HepG2 (cell line): ENCODE measurements around the gene OVAAL. TPM values are rescaled to one million over a fixed set of nuclear protein-coding genes. Genes with fewer than 3 reads are reported as not detected.

Experiments
- FOXK1 ChIP-seq: sonication (generic); formaldehyde crosslinking; IDR thresholded peaks from 2 replicates; pipeline ENCODE4 v1.4.0; 2020; ENCODE audit warnings: low read depth, missing genetic modification reagents, borderline replicate concordance
- FOXP4 ChIP-seq: sonication (generic); formaldehyde crosslinking; IDR thresholded peaks from 2 replicates; pipeline ENCODE4 v1.4.0; 2020; ENCODE audit warnings: missing genetic modification reagents
- GPN1 ChIP-seq: sonication (generic); formaldehyde crosslinking; IDR thresholded peaks from 2 replicates; pipeline ENCODE4 v1.5.1; 2020; ENCODE audit warnings: missing genetic modification reagents, borderline replicate concordance
- HBP1 ChIP-seq: IDR thresholded peaks from 2 replicates; pipeline ENCODE4 v1.6.1; 2016; ENCODE audit warnings: low read depth, control low read depth
- HNF1B ChIP-seq: sonication (generic); formaldehyde crosslinking; IDR thresholded peaks from 2 replicates; pipeline ENCODE4 v1.5.1; 2020; ENCODE audit warnings: mild to moderate bottlenecking, moderate library complexity, missing genetic modification reagents
- IKZF4 ChIP-seq: sonication (generic); formaldehyde crosslinking; IDR thresholded peaks from 2 replicates; pipeline ENCODE4 v1.5.1; 2020; ENCODE audit warnings: borderline replicate concordance, mild to moderate bottlenecking, low read depth, missing genetic modification reagents; ENCODE audit errors: not compliant biosample characterization
- KLF9 ChIP-seq: IDR thresholded peaks from 2 replicates; pipeline ENCODE4 v1.6.1; 2016; ENCODE audit warnings: low read depth
- NFYB ChIP-seq: sonication (generic); formaldehyde crosslinking; IDR thresholded peaks from 2 replicates; pipeline ENCODE4 v1.4.0; 2020; ENCODE audit warnings: missing genetic modification reagents
- NONO ChIP-seq, 2 experiments: fragments of 450-650 bp in 1 of 2; sonication (generic) in 1 of 2; formaldehyde crosslinking in 1 of 2; IDR thresholded peaks in 1 of 2; conservative IDR thresholded peaks in 1 of 2; 2 replicates each; pipeline versions ENCODE4 v1.6.1 to v1.8.0; 2017 to 2022; ENCODE audit warnings: mild to moderate bottlenecking in 1 of 2, missing genetic modification reagents in 1 of 2, moderate library complexity in 1 of 2
- NR2F6 ChIP-seq, 2 experiments: IDR thresholded peaks; 2 replicates each; pipeline ENCODE4 v1.6.1; 2016; ENCODE audit warnings: antibody characterized with exemption in 1 of 2, mild to moderate bottlenecking in 1 of 2
- PHF21A ChIP-seq: sonication (generic); formaldehyde crosslinking; IDR thresholded peaks from 2 replicates; pipeline ENCODE4 v1.5.0; 2020; ENCODE audit warnings: mild to moderate bottlenecking, missing genetic modification reagents
- POGZ ChIP-seq: sonication (generic); formaldehyde crosslinking; IDR thresholded peaks from 2 replicates; pipeline ENCODE4 v1.4.0; 2020; ENCODE audit warnings: mild to moderate bottlenecking, missing genetic modification reagents
- RBFOX2 ChIP-seq: fragments of 200-400 bp; formaldehyde crosslinking; IDR thresholded peaks from 2 replicates; pipeline ENCODE4 v1.6.1; 2017; ENCODE audit warnings: low read depth, mild to moderate bottlenecking, low read length
- TAF15 ChIP-seq: fragments of 200-400 bp; formaldehyde crosslinking; IDR thresholded peaks from one replicate; pipeline ENCODE4 v1.6.1; 2018; ENCODE audit warnings: mild to moderate bottlenecking, low read depth, low read length; ENCODE audit not compliant: poor library complexity, severe bottlenecking
- TCF7 ChIP-seq: sonication (generic); IDR thresholded peaks from 2 replicates; pipeline ENCODE4 v1.6.1; 2016; ENCODE audit warnings: antibody characterized with exemption, low read depth
- THAP9 ChIP-seq: sonication (generic); formaldehyde crosslinking; IDR thresholded peaks from 2 replicates; pipeline ENCODE4; 2020; ENCODE audit warnings: missing genetic modification reagents, mild to moderate bottlenecking, borderline replicate concordance
- TRAFD1 ChIP-seq: sonication (generic); formaldehyde crosslinking; IDR thresholded peaks from 2 replicates; pipeline ENCODE4 v1.5.1; 2020; ENCODE audit warnings: missing genetic modification reagents, mild to moderate bottlenecking, borderline replicate concordance
- ZFP90 ChIP-seq: sonication (generic); formaldehyde crosslinking; IDR thresholded peaks from 2 replicates; pipeline ENCODE4 v1.8.0; 2022; ENCODE audit warnings: missing genetic modification reagents, mild to moderate bottlenecking, inconsistent platforms, borderline replicate concordance
- ZNF331 ChIP-seq: sonication (generic); formaldehyde crosslinking; IDR thresholded peaks from 2 replicates; pipeline ENCODE4 v1.4.0; 2020; ENCODE audit warnings: missing genetic modification reagents
- ZNF530 ChIP-seq: sonication (generic); formaldehyde crosslinking; IDR thresholded peaks from 2 replicates; pipeline ENCODE4 v1.5.0; 2020; ENCODE audit warnings: low read depth, mild to moderate bottlenecking, missing genetic modification reagents
- polyA plus RNA-seq, 8 experiments: library from polyadenylated mRNA; depleted of rRNA in 3 of 8; stranded (reverse) in 7 of 8; unstranded in 1 of 8; fragments of >200 nt; fragmentation: Illumina TruSeq in 4 of 8; extraction: Trizol in 4 of 8; gene quantifications; 2 replicates each; pipeline versions ENCODE4 v1.2.1 to v1.2.3, GENCODE V29; 2011 to 2016; ENCODE audit warnings: low read depth in 4 of 8, missing spikeins in 1 of 8, mixed read lengths in 1 of 8; ENCODE audit not compliant: insufficient read depth in 1 of 8
- total RNA-seq, 5 experiments: library from RNA; depleted of rRNA; stranded (reverse); fragments of >200 nt; fragmentation: Illumina TruSeq; extraction: Trizol; gene quantifications; 2 replicates each; pipeline ENCODE4 v1.2.3, GENCODE V29; 2016; ENCODE audit warnings: low read depth in 1 of 5

The OVAAL gene
- total and polyA plus RNA-seq, 2 of the 13 experiments (the other 11 are each of a cell fraction or from before 2014, with no cell fraction given) = 0.04 TPM; not detected in 1

- TF ChIP-seq TRAFD1 (CRISPR knock-in tag) (no peak), NR2F6 (IDR thresholded peaks at IDR 0.05) (peak; percentile 91), NR2F6 (CRISPR knock-in tag; IDR thresholded peaks at IDR 0.05) (peak; percentile 93), ZFP90 (CRISPR knock-in tag) (no peak), TAF15 (no peak), THAP9 (CRISPR knock-in tag) (no peak), FOXP4 (CRISPR knock-in tag) (no peak), PHF21A (CRISPR knock-in tag) (peak; percentile 31; the same call in 1 of the 2 replicates), TCF7 (no peak; the same call in 1 of the 2 replicates), HNF1B (CRISPR knock-in tag) (no peak), NONO (IDR thresholded peaks at IDR 0.05) (no peak), NONO (CRISPR knock-in tag; conservative IDR thresholded peaks at IDR 0.05) (no peak), HBP1 (CRISPR knock-in tag) (no peak), ZNF530 (no peak), RBFOX2 (no peak), NFYB (CRISPR knock-in tag) (no peak), ZNF331 (CRISPR knock-in tag) (no peak), IKZF4 (CRISPR knock-in tag) (no peak), GPN1 (no peak), POGZ (CRISPR knock-in tag) (peak; percentile 66), KLF9 (no peak), FOXK1 (CRISPR knock-in tag) (peak; percentile 39; the same call in 1 of the 2 replicates)
These were observed 27.9 kb downstream of the OVAAL start (continued) for GRCh38 chr1:180586671-180587155.
